Stimulated activated CD8-positive, alpha-beta memory T cell treated with anti-CD3 and anti-CD28 coated beads, Interleukin-2, amount 100 ng/mL, for 48 hours (primary cell): ENCODE data around the gene RNF121.

Experiments
- DNase-seq, 2 donors: peaks; one replicate each; pipeline ENCODE4 v3.0.0-alpha.2; 2020; ENCODE audit warnings: low read depth in 2 of 2

The RNF121 gene

DNA sequence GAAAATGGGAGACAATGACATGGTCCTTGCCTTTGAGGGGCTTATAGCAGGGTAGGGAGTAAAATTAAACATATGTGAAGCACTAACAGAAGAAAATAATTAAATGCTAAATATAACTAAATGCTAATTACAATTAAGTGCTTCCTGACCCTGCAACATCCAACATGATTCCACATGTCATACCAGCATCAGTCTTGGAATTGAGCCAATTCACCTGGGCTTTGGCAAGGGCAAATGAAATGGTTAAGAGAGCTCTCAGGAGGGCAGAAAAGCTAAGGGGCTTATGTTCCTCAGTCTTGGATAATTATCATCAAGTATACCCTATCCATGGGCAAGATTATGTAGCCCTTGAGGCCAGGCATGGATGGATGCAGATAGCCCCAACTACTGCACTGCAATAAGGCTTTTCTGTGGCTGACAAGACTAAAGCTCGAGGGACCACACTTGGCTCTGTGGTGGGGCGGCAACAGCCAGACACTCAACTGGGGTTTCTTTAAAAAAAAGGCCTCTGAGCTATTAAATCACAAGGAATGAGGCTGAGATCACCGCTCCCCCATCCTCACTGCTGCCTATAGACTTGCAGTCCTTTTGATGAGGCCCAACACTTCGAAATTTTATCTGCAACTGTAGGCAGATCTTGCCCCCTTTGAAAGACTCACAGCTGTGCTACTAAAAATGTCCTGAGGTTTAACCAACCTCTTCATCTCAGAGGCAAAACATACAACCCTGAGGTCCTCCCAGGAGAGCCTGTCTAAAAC, 108.9 kb downstream of the RNF121 start:
- DNase-seq: no peak

DNA sequence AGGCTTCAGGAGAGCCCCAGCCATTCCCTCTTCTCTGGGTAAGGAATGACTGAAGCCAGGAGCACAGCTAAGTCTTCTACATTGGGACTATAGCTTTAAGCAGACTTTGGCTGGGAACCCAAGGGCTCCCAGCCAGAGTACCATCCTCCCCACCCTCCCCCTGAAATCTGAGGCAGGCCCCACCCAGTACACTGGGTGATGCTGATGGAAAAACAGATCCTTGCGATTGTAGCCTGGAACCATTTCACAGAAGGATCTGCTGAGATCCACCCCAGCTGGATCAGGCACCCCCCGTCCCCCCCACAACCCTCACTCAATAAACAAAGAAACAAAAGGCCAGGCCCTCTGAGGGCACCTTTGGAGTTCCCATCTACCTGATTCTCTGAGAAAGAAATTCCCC, 109.6 kb downstream of the RNF121 start:
- no peak for DNase-seq

DNA sequence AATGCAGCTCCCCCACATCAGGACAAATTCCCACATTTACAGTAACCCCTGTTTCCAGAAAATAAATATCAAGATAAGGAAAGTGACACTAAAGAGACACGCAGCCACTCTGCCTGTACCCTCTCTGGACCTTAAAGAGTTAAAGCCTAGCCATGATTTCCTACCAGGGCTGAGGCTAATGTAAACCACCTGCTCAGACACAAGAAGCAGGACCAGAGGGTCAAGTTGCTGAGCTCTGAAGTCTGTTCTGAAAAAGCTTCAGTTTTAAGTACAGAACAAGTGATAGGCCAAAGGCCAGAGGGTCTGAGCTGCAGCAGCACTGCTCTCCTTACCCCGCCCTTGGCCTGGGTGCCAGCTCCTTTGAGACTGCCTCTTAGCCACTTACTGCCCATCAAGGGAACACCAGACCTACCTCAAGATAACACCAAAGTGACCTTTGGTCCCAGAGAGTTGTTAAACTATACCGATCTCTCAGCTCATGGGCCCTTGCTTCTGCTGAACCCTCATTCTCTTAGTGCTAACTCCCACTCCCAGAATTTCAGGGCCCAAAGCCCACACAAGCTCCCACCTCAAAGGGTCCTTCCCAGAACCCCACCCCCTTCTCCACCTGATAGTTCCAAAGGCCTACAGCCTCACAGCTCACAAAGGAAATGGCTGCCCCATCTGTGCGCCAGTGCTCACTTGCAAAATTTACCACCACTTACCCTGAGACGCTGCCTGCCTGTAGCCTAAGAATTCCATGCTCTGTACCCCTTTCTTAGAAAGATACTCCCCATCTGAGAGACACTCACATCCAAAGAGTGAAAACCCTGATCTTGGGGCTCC, 110.4 kb downstream of the RNF121 start:
- no peak for DNase-seq

DNA sequence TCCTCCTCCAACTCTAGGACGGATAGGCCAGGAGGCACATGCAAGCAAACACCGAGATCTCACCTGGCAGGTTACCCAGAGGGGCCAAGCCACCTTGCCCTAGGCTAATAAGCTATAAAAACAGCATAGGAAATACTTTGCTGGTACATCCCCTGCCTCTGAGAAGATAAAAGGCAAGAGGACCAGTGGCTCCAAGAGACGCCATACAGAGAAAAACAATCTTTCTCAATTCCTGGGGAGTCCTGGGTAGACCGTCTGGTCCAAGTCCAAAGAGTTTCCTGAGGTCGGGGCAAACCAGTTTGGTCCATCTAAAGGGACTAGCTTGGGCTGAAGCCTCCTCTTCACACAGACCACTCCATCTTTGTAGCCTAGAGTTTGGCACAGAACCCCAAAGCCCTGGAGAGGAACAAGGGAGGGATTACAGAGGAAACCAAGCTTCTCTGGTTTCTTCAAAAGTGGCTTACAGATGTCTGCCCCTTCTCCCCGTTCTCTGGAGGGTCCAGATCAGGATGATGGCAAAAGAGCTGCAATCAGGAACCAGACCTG, 111.1 kb downstream of the RNF121 start:
- no peak for DNase-seq

DNA sequence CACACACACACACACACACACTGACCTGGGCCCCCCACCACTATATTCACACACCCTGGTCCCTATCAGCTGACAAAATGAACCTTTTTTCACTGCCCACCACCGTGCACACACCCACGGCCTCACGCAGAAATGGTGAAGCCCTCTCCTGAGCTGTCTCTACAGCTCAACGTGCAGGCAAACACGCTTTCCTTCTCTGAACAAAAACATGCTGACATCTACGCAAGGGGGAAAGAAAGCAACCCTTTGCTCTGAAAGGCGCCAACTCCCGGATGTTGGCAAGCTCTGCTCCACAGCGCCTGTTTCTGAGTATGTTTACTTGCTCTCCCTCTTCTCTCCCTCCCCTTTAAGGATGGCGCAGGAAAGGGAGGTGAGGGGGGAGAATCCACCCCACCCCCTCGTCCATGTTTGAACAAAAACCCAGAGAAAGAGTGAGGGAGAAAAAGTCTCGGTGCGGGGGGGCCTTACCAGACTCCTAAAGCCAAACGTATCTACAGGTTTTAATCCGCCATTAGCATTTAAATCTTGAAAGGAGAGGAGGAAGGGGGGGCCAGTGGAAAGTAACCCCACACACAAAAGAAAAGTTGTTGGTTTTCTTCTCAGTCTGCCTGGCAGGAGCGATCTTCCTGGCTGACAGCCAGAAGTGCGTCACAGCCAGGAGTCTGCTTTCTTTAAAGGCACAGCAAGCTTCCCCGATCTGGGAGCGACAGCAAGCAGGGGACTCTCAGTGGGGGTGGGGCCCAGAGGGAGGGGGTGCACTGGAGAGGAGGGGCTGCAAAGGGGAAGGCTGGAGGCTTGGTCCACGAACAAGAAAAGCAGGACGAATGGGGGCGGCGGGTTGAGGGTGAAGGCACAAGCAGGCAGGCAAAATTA, 111.9 kb downstream of the RNF121 start:
- peak; percentile 40 to 57 for DNase-seq

DNA sequence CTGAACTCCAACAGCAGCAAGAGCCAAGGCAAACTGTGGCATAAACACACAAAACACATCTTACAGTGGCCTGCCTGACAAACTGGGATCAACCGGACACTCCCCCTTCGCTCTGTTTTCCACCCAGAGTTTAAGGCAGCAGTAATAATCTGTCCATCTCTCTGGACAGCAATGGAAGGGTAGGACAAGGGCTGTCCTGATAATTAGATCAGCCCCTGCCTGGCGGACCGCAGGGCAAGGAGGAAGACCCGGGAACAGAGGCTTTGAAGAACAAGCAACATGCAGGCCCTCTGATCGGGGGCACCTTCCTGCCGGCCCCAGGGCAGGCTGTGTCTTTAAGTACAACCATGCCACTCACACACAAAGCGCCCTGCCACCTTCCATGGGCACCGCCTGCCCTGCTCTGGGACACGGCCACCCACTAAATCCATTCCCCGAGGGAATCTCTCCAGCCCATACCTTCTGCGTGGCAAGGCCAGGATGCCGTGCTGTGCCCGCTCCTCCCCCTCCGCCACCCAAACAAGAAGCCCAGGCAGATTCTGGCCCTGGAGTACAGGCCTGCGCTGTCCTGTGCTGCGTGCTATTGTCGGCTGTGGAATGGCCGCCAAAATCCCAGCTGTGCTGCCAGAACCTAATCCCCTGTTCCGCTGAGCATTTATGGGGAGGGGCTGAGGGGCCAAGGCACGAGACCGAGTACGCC, 112.7 kb downstream of the RNF121 start:
- no peak for DNase-seq

DNA sequence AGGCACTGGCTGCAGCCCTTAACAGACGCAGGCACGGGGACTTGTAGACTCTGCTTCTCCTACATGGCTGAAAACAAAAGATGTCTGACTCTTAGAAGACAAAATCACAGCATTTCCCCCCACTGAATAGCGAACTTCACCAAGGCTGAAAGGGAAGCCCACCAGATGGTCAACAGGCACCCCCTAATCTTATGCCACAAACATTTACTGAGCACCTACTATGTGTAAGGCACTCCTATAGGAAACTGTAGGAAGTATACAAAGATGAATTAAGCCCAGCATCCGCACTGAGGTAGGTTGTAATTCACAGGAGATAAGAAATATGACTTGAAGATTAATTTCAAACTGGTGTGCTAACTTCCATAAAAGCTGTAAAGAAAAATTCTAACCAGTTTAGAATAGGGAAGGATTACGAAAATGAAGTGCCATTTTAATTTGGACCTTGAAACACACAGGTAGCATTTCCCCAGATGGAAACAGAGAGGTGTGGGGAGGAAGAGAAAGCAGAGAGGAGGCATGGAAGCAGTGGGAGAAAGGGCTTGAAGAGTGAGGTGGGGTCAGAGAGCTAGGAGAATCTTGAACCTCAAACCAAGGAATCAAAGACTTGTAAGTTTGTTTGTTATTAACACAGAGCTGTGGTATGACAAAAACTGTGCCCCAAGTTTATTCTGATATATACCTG, 113.4 kb downstream of the RNF121 start:
- no peak for DNase-seq

DNA sequence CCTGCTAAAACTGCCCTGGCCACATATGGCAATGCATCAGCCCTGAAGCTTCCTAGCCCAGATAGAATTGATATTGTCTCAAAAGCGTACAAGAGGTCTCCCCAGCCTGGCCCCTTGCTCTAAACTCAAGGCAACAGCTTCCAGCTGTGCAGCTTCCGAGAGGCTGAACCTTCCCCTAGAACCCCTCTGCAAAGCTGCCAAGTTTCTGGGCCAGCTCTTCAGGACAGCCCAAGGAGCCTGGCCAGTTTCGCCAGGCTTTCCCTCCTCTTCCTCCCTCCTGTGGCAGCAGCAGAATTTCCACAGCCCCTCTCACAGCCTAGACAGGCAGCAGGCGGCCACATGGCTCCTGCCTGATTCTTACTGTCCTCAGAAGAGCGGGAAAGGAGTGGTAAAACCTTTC, 117.0 kb downstream of the RNF121 start:
- DNase-seq: no peak
